Common myeloid progenitor, CD34-positive (primary cell): ENCODE data around the gene PRR20G.
"Not testable (repeated sequence)": the region's sequence is repeated elsewhere in the genome, so short reads cannot be mapped to it uniquely, and the experiment has no call there.

ENCODE experiments used
- CTCF ChIA-PET: fragments of 350-600 bp; sonication (Branson Sonifier 250); formaldehyde crosslinking; loops from one replicate; lab custom pipeline; 2021; ENCODE audit warnings: antibody characterized with exemption; lab: Charles Lee
- POLR2A ChIA-PET: fragments of 350-600 bp; sonication (Branson Sonifier 250); formaldehyde crosslinking; loops from one replicate; lab custom pipeline; 2021; ENCODE audit warnings: antibody characterized with exemption; lab: Charles Lee
- DNase-seq, 3 donors: peaks; one replicate each; pipeline versions ENCODE4 v3.0.0 to v3.0.0-alpha.2; 2013
- H3K27ac ChIP-seq, 2 experiments: 1 replicate in 1 of 2; 2 replicates in 1 of 2; pipeline ENCODE4 v1.7.0; 2013; ENCODE audit warnings: inconsistent platforms in 2 of 2, low read length in 2 of 2, mild to moderate bottlenecking in 2 of 2, low read depth in 1 of 2, moderate library complexity in 1 of 2; ENCODE audit not compliant: severe bottlenecking in 2 of 2, insufficient read depth in 1 of 2, poor library complexity in 1 of 2
- H3K27me3 ChIP-seq, 5 experiments: replicated peaks in 2 of 5; 1 replicate in 3 of 5; 2 replicates in 2 of 5; pipeline versions ENCODE4 v1.6.1 to v1.7.0; 2013; ENCODE audit warnings: low read length in 4 of 5, mild to moderate bottlenecking in 2 of 5, moderate library complexity in 2 of 5, inconsistent platforms in 1 of 5; ENCODE audit not compliant: insufficient read depth in 5 of 5, control insufficient read depth in 4 of 5
- H3K36me3 ChIP-seq, 4 experiments: 1 replicate in 2 of 4; 2 replicates in 2 of 4; pipeline versions ENCODE4 v1.6.1 to v1.7.0; 2013; ENCODE audit warnings: low read length in 3 of 4, control low read depth in 1 of 4, mild to moderate bottlenecking in 1 of 4; ENCODE audit not compliant: control insufficient read depth in 4 of 4, insufficient read depth in 4 of 4
- H3K4me1 ChIP-seq, 4 experiments: 1 replicate in 3 of 4; 2 replicates in 1 of 4; pipeline versions ENCODE4 v1.6.1 to v1.7.1; 2013; ENCODE audit warnings: low read length in 3 of 4, mild to moderate bottlenecking in 3 of 4, control low read depth in 1 of 4, inconsistent platforms in 1 of 4, moderate library complexity in 1 of 4; ENCODE audit not compliant: control insufficient read depth in 4 of 4, insufficient read depth in 4 of 4; ENCODE audit errors: control extremely low read depth in 1 of 4
- H3K4me3 ChIP-seq, 7 experiments: 1 replicate in 4 of 7; 2 replicates in 3 of 7; pipeline versions ENCODE4 v1.5.1 to v1.7.0; 2013; ENCODE audit warnings: mild to moderate bottlenecking in 7 of 7, low read length in 6 of 7, moderate library complexity in 6 of 7, inconsistent platforms in 2 of 7, low read depth in 2 of 7, control low read depth in 1 of 7; ENCODE audit not compliant: insufficient read depth in 4 of 7, control insufficient read depth in 1 of 7; ENCODE audit errors: extremely low read depth in 1 of 7
- H3K9me3 ChIP-seq, 5 experiments: 1 replicate in 4 of 5; 2 replicates in 1 of 5; pipeline versions ENCODE4 v1.6.1 to v1.7.1; 2013; ENCODE audit warnings: low read length in 4 of 5, mild to moderate bottlenecking in 2 of 5, inconsistent platforms in 1 of 5, low read depth in 1 of 5, moderate library complexity in 1 of 5; ENCODE audit not compliant: control insufficient read depth in 4 of 5, insufficient read depth in 2 of 5; ENCODE audit errors: control extremely low read depth in 1 of 5
- WGBS: methylation state at CpG from one replicate; pipeline ENCODE4 v1.1.5; 2013; ENCODE audit not compliant: insufficient coverage; 5-methylcytosine and 5-hydroxymethylcytosine counted together

The PRR20G gene

DNA sequence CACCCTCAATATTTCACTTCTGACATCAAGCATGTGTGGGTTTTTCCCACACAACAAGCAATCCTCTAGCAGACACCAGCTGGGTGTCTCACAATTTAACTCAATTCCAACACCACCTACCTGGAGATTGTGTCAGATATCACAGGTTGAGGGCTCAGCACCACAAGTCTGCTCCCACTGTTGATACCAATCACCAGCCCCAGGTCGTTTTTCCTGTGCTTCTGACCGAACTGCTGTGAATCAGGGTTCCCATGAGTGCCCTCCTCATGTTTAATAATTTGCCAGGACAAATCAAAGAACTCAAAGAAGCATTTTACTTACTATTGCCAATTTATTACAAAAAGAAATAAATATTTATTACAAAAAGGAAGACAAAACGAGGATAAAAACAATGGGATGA lies 25.0 kb upstream of the PRR20G start:
- CTCF ChIA-PET, result no interaction called here
- no peaks in the 10 kb centered on the region for H3K36me3 ChIP-seq
- H3K4me3 ChIP-seq, result no peak overlapping the region
- H3K9me3 ChIP-seq, result peaks cover 0 to 2% (median 0%) of the 10 kb centered on the region in 5 experiments
- H3K4me1 ChIP-seq, result no peaks in the 10 kb centered on the region
- POLR2A ChIA-PET, result no interaction called here
- DNase-seq, result no peak
- peaks cover 0 to 25% (median 7%) of the 10 kb centered on the region in 5 experiments for H3K27me3 ChIP-seq
- WGBS, result 20% methylated on average over 1 of the region's 3 CpGs
- no peak overlapping the region for H3K27ac ChIP-seq

DNA sequence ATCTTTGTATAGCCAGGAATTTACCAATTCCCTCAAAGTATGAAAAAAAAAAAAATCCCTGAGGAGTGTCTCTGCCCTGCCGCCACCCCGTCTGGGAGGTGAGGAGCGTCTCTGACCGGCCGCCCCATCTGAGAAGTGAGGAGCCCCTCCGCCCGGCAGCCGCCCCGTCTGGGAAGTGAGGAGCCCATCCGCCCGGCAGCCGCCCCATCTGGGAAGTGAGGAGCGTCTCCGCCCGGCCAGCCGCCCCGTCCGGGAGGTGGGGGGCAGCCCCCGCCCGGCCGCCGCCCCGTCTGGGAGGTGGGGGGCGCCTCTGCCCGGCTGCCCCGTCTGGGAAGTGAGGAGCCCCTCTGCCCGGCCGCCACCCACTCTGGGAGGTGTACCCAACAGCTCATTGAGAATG lies 21.0 kb upstream of the PRR20G start:
- H3K9me3 ChIP-seq, H3K36me3 ChIP-seq, CTCF ChIA-PET, H3K27ac ChIP-seq, DNase-seq, H3K4me1 ChIP-seq, H3K4me3 ChIP-seq, POLR2A ChIA-PET: not testable (repeated sequence)
- H3K27me3 ChIP-seq, result peaks cover 0 to 34% (median 5%) of the 10 kb centered on the region in 5 experiments
- 92% methylated on average over 17 of the region's 28 CpGs for WGBS

DNA sequence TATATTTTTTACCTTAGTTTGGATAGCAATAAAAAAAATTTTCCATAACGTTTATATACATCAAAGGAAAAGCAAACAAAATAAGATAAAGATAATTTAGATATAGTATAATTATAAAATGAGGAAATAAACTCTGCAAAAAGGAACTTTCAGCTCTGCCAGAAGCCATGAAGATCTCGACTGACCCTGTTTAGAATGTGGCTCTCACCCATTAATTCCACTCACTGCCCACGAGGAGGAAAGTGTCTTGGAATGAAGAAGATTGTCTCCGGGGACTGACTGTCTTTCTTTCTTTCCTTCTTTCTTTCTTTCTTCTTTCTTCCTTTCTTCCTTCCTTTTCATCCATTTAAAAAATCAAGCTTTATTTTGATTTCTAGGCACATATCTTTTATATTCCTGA lies 20.1 kb upstream of the PRR20G start:
- H3K4me1 ChIP-seq, result no peaks in the 10 kb centered on the region
- H3K27me3 ChIP-seq, result peaks cover 0 to 36% (median 2%) of the 10 kb centered on the region in 5 experiments
- no peak overlapping the region for H3K27ac ChIP-seq
- no peak for DNase-seq
- no peak overlapping the region for H3K4me3 ChIP-seq
- ChIA-PET CTCF (no interaction called here), POLR2A (no interaction called here)
- 83% methylated on average over 2 of the region's 4 CpGs for WGBS
- H3K9me3 ChIP-seq, result peaks cover 0 to 1% (median 0%) of the 10 kb centered on the region in 5 experiments
- no peaks in the 10 kb centered on the region for H3K36me3 ChIP-seq

GRCh38 chr3:127307112-127307835 lies 19.4 kb upstream of the PRR20G start:
- H3K36me3 ChIP-seq, result no peaks in the 10 kb centered on the region
- no peak overlapping the region for H3K4me3 ChIP-seq
- DNase-seq, result no peak
- no peak overlapping the region for H3K27ac ChIP-seq
- POLR2A ChIA-PET, result no interaction called here
- 75% methylated on average over 9 of the region's 10 CpGs for WGBS
- H3K9me3 ChIP-seq, result no peaks in the 10 kb centered on the region
- CTCF ChIA-PET, result no interaction called here
- H3K4me1 ChIP-seq, result no peaks in the 10 kb centered on the region
- H3K27me3 ChIP-seq, result peaks cover 0 to 37% (median 2%) of the 10 kb centered on the region in 5 experiments

GRCh38 chr3:127306361-127307111 lies 18.7 kb upstream of the PRR20G start:
- H3K9me3 ChIP-seq, result no peaks in the 10 kb centered on the region
- 90% methylated on average over 11 of the region's 18 CpGs for WGBS
- CTCF ChIA-PET, result no interaction called here
- POLR2A ChIA-PET, result no interaction called here
- peaks cover 0 to 34% (median 1%) of the 10 kb centered on the region in 5 experiments for H3K27me3 ChIP-seq
- no peaks in the 10 kb centered on the region for H3K36me3 ChIP-seq
- H3K4me3 ChIP-seq, result no peak overlapping the region
- H3K4me1 ChIP-seq, result no peaks in the 10 kb centered on the region
- no peak for DNase-seq
- no peak overlapping the region for H3K27ac ChIP-seq

DNA sequence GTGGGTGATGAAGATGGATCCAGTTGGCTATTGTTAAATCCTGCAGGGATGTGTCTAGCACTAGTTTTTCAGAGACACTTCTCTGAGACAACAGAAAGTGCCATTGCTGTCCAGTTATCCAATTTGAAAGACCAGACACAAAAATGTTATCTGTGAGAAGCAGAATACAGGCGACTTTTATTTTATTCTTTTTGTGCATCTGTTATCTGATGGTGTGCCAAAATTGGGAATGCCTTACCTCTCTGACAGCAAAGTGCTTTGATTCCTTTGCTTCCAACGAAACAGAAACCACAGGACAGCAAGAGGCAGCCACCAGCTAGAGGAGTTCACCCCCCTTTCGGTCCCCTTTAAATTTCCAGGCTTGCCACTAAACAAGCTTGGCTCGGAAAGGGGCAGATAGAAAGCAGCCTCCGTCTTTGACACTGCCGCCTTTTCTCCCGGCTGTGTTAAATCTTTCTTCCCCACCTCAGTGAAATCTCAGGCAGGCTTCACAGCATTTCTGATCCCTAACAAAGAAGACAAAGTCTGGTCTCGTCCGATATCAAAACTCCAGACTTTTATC lies 17.7 kb upstream of the PRR20G start:
- no peak for DNase-seq
- Histone ChIP-seq H3K9me3 (no peaks in the 10 kb centered on the region), H3K4me3 (no peak overlapping the region), H3K4me1 (no peaks in the 10 kb centered on the region), H3K27me3 (peaks cover 0 to 41% (median 0%) of the 10 kb centered on the region in 5 experiments), H3K27ac (no peak overlapping the region), H3K36me3 (no peaks in the 10 kb centered on the region)
- POLR2A ChIA-PET, result no interaction called here
- CTCF ChIA-PET, result no interaction called here
- 82% methylated on average over 9 of the region's 9 CpGs for WGBS
